GM23338 (cell line): ENCODE data around the gene EYA4. TPM values are rescaled to one million over a fixed set of nuclear protein-coding genes. Genes with fewer than 3 reads are reported as not detected.

Experiments used
- ATAC-seq: fragments of 200-7000 bp; cut with Tn5 transposase; 3 replicates; pipeline ENCODE4 v1.9.1; 2020
- DNase-seq: peaks from one replicate; pipeline ENCODE4 v3.0.0-alpha.2; 2015; ENCODE audit warnings: low spot score
- H2AFZ ChIP-seq: fragments of 200-600 bp; sonication (generic); 2 replicates; pipeline ENCODE4 v1.8.0; 2016; ENCODE audit warnings: antibody characterized with exemption, mild to moderate bottlenecking, moderate library complexity
- H3F3A ChIP-seq: fragments of 200-600 bp; sonication (generic); replicated peaks from 2 replicates; pipeline ENCODE4 v1.8.0; 2017; ENCODE audit warnings: antibody characterized with exemption, mixed run types, low read depth
- H3K27ac ChIP-seq: fragments of 200-600 bp; sonication (generic); 2 replicates; pipeline ENCODE4 v1.6.1; 2016; ENCODE audit warnings: low read depth
- H3K27me3 ChIP-seq: fragments of 200-600 bp; sonication (generic); 2 replicates; pipeline ENCODE4 v1.8.0; 2016; ENCODE audit warnings: mild to moderate bottlenecking, mixed run types, moderate library complexity; ENCODE audit not compliant: insufficient read depth
- H3K36me3 ChIP-seq: fragments of 200-600 bp; sonication (generic); 2 replicates; pipeline ENCODE4 v1.8.0; 2016; ENCODE audit warnings: mild to moderate bottlenecking; ENCODE audit not compliant: insufficient read depth
- H3K4me1 ChIP-seq: fragments of 200-600 bp; sonication (generic); 2 replicates; pipeline ENCODE4 v1.8.0; 2016; ENCODE audit warnings: mild to moderate bottlenecking, moderate library complexity; ENCODE audit not compliant: insufficient read depth
- H3K4me2 ChIP-seq: fragments of 200-600 bp; sonication (generic); 2 replicates; pipeline ENCODE4 v1.7.1; 2017; ENCODE audit warnings: mixed run types
- H3K4me3 ChIP-seq: fragments of 200-600 bp; sonication (generic); 2 replicates; pipeline ENCODE4 v1.6.1; 2016; ENCODE audit warnings: mixed run types
- H3K79me2 ChIP-seq: fragments of 200-600 bp; sonication (generic); replicated peaks from 2 replicates; pipeline ENCODE4 v1.8.0; 2017; ENCODE audit warnings: mild to moderate bottlenecking; ENCODE audit not compliant: insufficient read depth
- H3K9me2 ChIP-seq: fragments of 200-600 bp; sonication (generic); 2 replicates; pipeline ENCODE4 v1.8.0; 2017; ENCODE audit not compliant: insufficient read depth
- H4K20me1 ChIP-seq: fragments of 200-600 bp; sonication (generic); replicated peaks from 2 replicates; pipeline ENCODE4 v1.8.0; 2017; ENCODE audit warnings: mild to moderate bottlenecking; ENCODE audit not compliant: insufficient read depth
- H3K27ac Mint-ChIP-seq: 2 replicates; pipeline ENCODE4 v1.8.0; 2020; ENCODE audit warnings: inconsistent platforms, mild to moderate bottlenecking, moderate library complexity, mixed read lengths
- H3K27me3 Mint-ChIP-seq: 3 replicates; pipeline ENCODE4 v1.8.0; 2022; ENCODE audit warnings: low read depth, mild to moderate bottlenecking, moderate library complexity, mixed read lengths, inconsistent platforms; ENCODE audit not compliant: insufficient read depth, poor library complexity
- H3K36me3 Mint-ChIP-seq: 3 replicates; pipeline ENCODE4 v1.8.0; 2021; ENCODE audit warnings: low read depth, mild to moderate bottlenecking, inconsistent platforms, moderate library complexity, mixed read lengths
- H3K4me1 Mint-ChIP-seq: 3 replicates; pipeline ENCODE4 v1.8.0; 2020; ENCODE audit warnings: mild to moderate bottlenecking, inconsistent platforms, mixed read lengths
- H3K4me3 Mint-ChIP-seq: 3 replicates; pipeline ENCODE4 v1.8.0; 2021; ENCODE audit warnings: moderate library complexity, mild to moderate bottlenecking, inconsistent platforms, mixed read lengths
- H3K9me3 Mint-ChIP-seq: 3 replicates; pipeline ENCODE4 v1.8.0; 2020; ENCODE audit warnings: moderate library complexity, mild to moderate bottlenecking, inconsistent platforms, mixed read lengths
- ETS1 ChIP-seq: IDR thresholded peaks from 2 replicates; pipeline ENCODE4 v1.6.1; 2016; ENCODE audit warnings: antibody characterized with exemption
- EZH2 ChIP-seq: fragments of 200-600 bp; sonication (generic); IDR thresholded peaks from one replicate; pipeline ENCODE4 v1.8.0; 2017; ENCODE audit warnings: antibody characterized with exemption, mild to moderate bottlenecking, low read depth; ENCODE audit not compliant: unreplicated experiment
- EZH2phosphoT487 ChIP-seq: fragments of 200-600 bp; sonication (generic); IDR thresholded peaks from one replicate; pipeline ENCODE4 v1.8.1; 2018; ENCODE audit warnings: antibody characterized with exemption; ENCODE audit not compliant: unreplicated experiment
- REST ChIP-seq: IDR thresholded peaks from one replicate; pipeline ENCODE4 v1.6.1; 2018; ENCODE audit warnings: antibody characterized with exemption; ENCODE audit not compliant: unreplicated experiment
- STAT1 ChIP-seq: IDR thresholded peaks from one replicate; pipeline ENCODE4 v1.6.1; 2016; ENCODE audit warnings: antibody characterized with exemption; ENCODE audit not compliant: unreplicated experiment
- ZNF331 ChIP-seq: fragments of 250-450 bp; sonication (Bioruptor Pico); IDR thresholded peaks from 2 replicates; pipeline ENCODE4 v1.5.0; 2020; ENCODE audit warnings: low read depth, mild to moderate bottlenecking, moderate library complexity
- ZNF462 ChIP-seq: fragments of 250-450 bp; sonication (Bioruptor Pico); IDR thresholded peaks from 2 replicates; pipeline ENCODE4 v1.5.0; 2020; ENCODE audit warnings: mild to moderate bottlenecking, moderate library complexity
- polyA plus RNA-seq: library from polyadenylated mRNA; unstranded; fragments of >200 nt; fragmentation: Nextera tagmentation; extraction: Ambion mirVana; gene quantifications from 2 replicates; pipeline ENCODE4 v1.2.1, GENCODE V29; 2016
- total RNA-seq: library from RNA; depleted of rRNA; stranded (reverse); fragments of >200 nt; shearing (Covaris generic); gene quantifications from 2 replicates; pipeline ENCODE4 v1.2.3, GENCODE V29; 2014

The EYA4 gene
- total and polyA plus RNA-seq, 2 experiments from 2014 or later, result 0.05 to 0.21 TPM

GRCh38 chr6:133201231-133201630, 39.9 kb upstream of the EYA4 start:
- Histone ChIP-seq H3F3A (no peaks in the 10 kb centered on the region), H3K9me2 (no peaks in the 10 kb centered on the region), H2AFZ (no peak overlapping the region), H3K27me3 (no peaks in the 10 kb centered on the region), H3K36me3 (no peaks in the 10 kb centered on the region), H3K4me1 (no peaks in the 10 kb centered on the region), H3K4me3 (no peak overlapping the region), H3K27ac (no peak overlapping the region), H3K4me2 (no peak overlapping the region), H3K79me2 (no peaks in the 10 kb centered on the region), H4K20me1 (no peaks in the 10 kb centered on the region)
- H3K9me3 Mint-ChIP-seq, result no peaks in the 10 kb centered on the region
- H3K4me1 Mint-ChIP-seq, result no peaks in the 10 kb centered on the region
- ATAC-seq (no peak), DNase-seq (no peak)
- no peak for TF ChIP-seq EZH2phosphoT487
- no peak for TF ChIP-seq ETS1
- no peak for TF ChIP-seq REST
- no peak for TF ChIP-seq EZH2
- no peak for TF ChIP-seq ZNF462
- no peak for TF ChIP-seq STAT1
- no peak for TF ChIP-seq ZNF331 (CRISPR knock-in tag)
- H3K4me3 Mint-ChIP-seq, result no peak overlapping the region
- no peaks in the 10 kb centered on the region for H3K27me3 Mint-ChIP-seq
- no peak overlapping the region for H3K27ac Mint-ChIP-seq
- H3K36me3 Mint-ChIP-seq, result no peaks in the 10 kb centered on the region
